Neuronal stem cell (in vitro differentiated cells): ENCODE measurements around the gene WFDC8. TPM values are rescaled to one million over a fixed set of nuclear protein-coding genes. Genes with fewer than 3 reads are reported as not detected.

Experiments used
- DNase-seq: peaks from one replicate; pipeline ENCODE4 v3.0.0-alpha.2; 2013; ENCODE audit warnings: low spot score
- H2AFZ ChIP-seq: one replicate; pipeline ENCODE4 v1.6.1; 2013; ENCODE audit warnings: mild to moderate bottlenecking, low read length, inconsistent platforms
- H2AK5ac ChIP-seq: 2 replicates; pipeline ENCODE4 v1.6.1; 2013; ENCODE audit warnings: low read depth, mild to moderate bottlenecking, inconsistent platforms, low read length, moderate library complexity, mixed read lengths
- H2BK120ac ChIP-seq: 2 replicates; pipeline ENCODE4 v1.6.1; 2013; ENCODE audit warnings: low read depth, mild to moderate bottlenecking, inconsistent platforms, low read length, moderate library complexity, mixed read lengths
- H2BK12ac ChIP-seq: one replicate; pipeline ENCODE4 v1.6.1; 2013; ENCODE audit warnings: low read length, inconsistent platforms
- H2BK15ac ChIP-seq: 2 replicates; pipeline ENCODE4 v1.6.1; 2013; ENCODE audit warnings: mild to moderate bottlenecking, low read length, inconsistent platforms, mixed read lengths
- H2BK5ac ChIP-seq: one replicate; pipeline ENCODE4 v1.6.1; 2013; ENCODE audit warnings: inconsistent platforms, mild to moderate bottlenecking, low read length, moderate library complexity
- H3K14ac ChIP-seq: one replicate; pipeline ENCODE4 v1.6.1; 2013; ENCODE audit warnings: low read length, inconsistent platforms
- H3K18ac ChIP-seq: 2 replicates; pipeline ENCODE4 v1.6.1; 2013; ENCODE audit warnings: low read length, inconsistent platforms
- H3K23ac ChIP-seq: 2 replicates; pipeline ENCODE4 v1.6.1; 2013; ENCODE audit warnings: low read depth, mild to moderate bottlenecking, mixed read lengths, low read length, inconsistent platforms; ENCODE audit not compliant: poor library complexity
- H3K27ac ChIP-seq: replicated peaks from 3 replicates; pipeline ENCODE4 v1.5.1; 2013; ENCODE audit warnings: low read length, inconsistent platforms
- H3K27me3 ChIP-seq, 3 experiments: 2 replicates each; pipeline ENCODE4 v1.6.1; 2013; ENCODE audit warnings: low read length in 3 of 3, mild to moderate bottlenecking in 2 of 3, inconsistent platforms in 1 of 3, low read depth in 1 of 3, mixed read lengths in 1 of 3, moderate library complexity in 1 of 3; ENCODE audit not compliant: control insufficient read depth in 3 of 3, insufficient read depth in 3 of 3
- H3K36me3 ChIP-seq, 2 donors: replicated peaks in 1 of 2; 2 replicates each; pipeline ENCODE4 v1.6.1; 2013; ENCODE audit warnings: low read length in 2 of 2; ENCODE audit not compliant: control insufficient read depth in 2 of 2, insufficient read depth in 2 of 2
- H3K4ac ChIP-seq: 2 replicates; pipeline ENCODE4 v1.6.1; 2013; ENCODE audit warnings: inconsistent platforms, mild to moderate bottlenecking, low read length, moderate library complexity
- H3K4me1 ChIP-seq, 2 donors: 1 replicate in 1 of 2; 2 replicates in 1 of 2; pipeline ENCODE4 v1.6.1; 2013; ENCODE audit warnings: low read length in 2 of 2, low read depth in 1 of 2; ENCODE audit not compliant: control insufficient read depth in 2 of 2, insufficient read depth in 1 of 2
- H3K4me2 ChIP-seq: one replicate; pipeline ENCODE4 v1.6.1; 2013; ENCODE audit warnings: mild to moderate bottlenecking, low read length, inconsistent platforms; ENCODE audit not compliant: insufficient read depth, poor library complexity, severe bottlenecking
- H3K4me3 ChIP-seq, 2 donors: 2 replicates each; pipeline ENCODE4 v1.5.1; 2013; ENCODE audit warnings: low read length in 2 of 2, mild to moderate bottlenecking in 2 of 2, inconsistent platforms in 1 of 2, moderate library complexity in 1 of 2
- H3K79me1 ChIP-seq: one replicate; pipeline ENCODE4 v1.6.1; 2013; ENCODE audit warnings: low read depth, mild to moderate bottlenecking, inconsistent platforms, low read length, moderate library complexity
- H3K9ac ChIP-seq: one replicate; pipeline ENCODE4 v1.6.1; 2013; ENCODE audit warnings: mild to moderate bottlenecking, low read depth, low read length, inconsistent platforms; ENCODE audit not compliant: poor library complexity
- H3K9me3 ChIP-seq, 2 donors: replicated peaks in 1 of 2; 2 replicates each; pipeline versions ENCODE3 to v1.6.1; 2013; ENCODE audit warnings: low read length in 2 of 2, mild to moderate bottlenecking in 2 of 2, inconsistent platforms in 1 of 2, low read depth in 1 of 2, mixed read lengths in 1 of 2, moderate library complexity in 1 of 2; ENCODE audit not compliant: control insufficient read depth in 2 of 2, insufficient read depth in 1 of 2
- H4K8ac ChIP-seq: one replicate; pipeline ENCODE4 v1.6.1; 2013; ENCODE audit warnings: low read depth, mild to moderate bottlenecking, inconsistent platforms, low read length, moderate library complexity
- H4K91ac ChIP-seq: one replicate; pipeline ENCODE4 v1.6.1; 2013; ENCODE audit warnings: low read length, low read depth, mild to moderate bottlenecking, inconsistent platforms; ENCODE audit not compliant: poor library complexity
- WGBS, 2 donors: extraction: QIAGEN DNeasy Blood & Tissue Kit; methylation state at CpG; one replicate each; pipeline ENCODE4 v1.1.7; 2013; ENCODE audit warnings: missing lambda C conversion rate in 2 of 2, mixed read lengths in 1 of 2; ENCODE audit not compliant: insufficient read length in 2 of 2, insufficient replicate concordance in 1 of 2; ENCODE audit errors: extremely low coverage in 2 of 2; 5-methylcytosine and 5-hydroxymethylcytosine counted together
- small RNA-seq: library from polyadenylated mRNA; stranded (forward); fragments of <200 nt; extraction: miRNeasy Mini kit (QIAGEN cat#:217004); gene quantifications from one replicate; pipeline ENCODE3, GENCODE V24; 2013; ENCODE audit not compliant: insufficient read depth

WFDC8 gene

GRCh38 chr20:45502561-45502960 lies 76.5 kb downstream of the WFDC8 start:
- Histone ChIP-seq H3K4ac (no peak overlapping the region), H2AK5ac (no peak overlapping the region), H3K23ac (no peak overlapping the region), H3K27ac (no peak overlapping the region), H4K91ac (no peak overlapping the region), H2BK12ac (no peak overlapping the region), H2BK5ac (no peak overlapping the region), H2BK120ac (no peak overlapping the region), H2AFZ (no peak overlapping the region), H3K36me3 (no peaks in the 10 kb centered on the region), H3K4me1 (no peaks in the 10 kb centered on the region), H3K4me2 (no peak overlapping the region), H3K79me1 (no peaks in the 10 kb centered on the region), H3K27me3 (peaks cover 0 to 10% (median 0%) of the 10 kb centered on the region in 3 experiments), H4K8ac (no peak overlapping the region), H3K4me3 (no peak overlapping the region), H3K9me3 (no peaks in the 10 kb centered on the region), H3K14ac (no peak overlapping the region), H3K18ac (no peak overlapping the region), H2BK15ac (no peak overlapping the region), H3K9ac (no peak overlapping the region)
- no CpG with 5 or more reads among the region's 1 CpG for WGBS, 2 donors
- DNase-seq: no peak

Small RNA genes lying within 50 kb of the gene (small RNA-seq; reads per million reads assigned to genes)
- not detected for gene AL031663.1
- gene HSPD1P21: not detected
- not detected for gene RNA5SP485
